WERI-Rb-1 (cell line): Measurements from ENCODE around the gene CRABP1.

ENCODE experiments used
- DNase-seq: peaks from one replicate; pipeline ENCODE4 v3.0.0-alpha.2; 2020
- H3K27ac ChIP-seq: fragments of 250-450 bp; sonication (Bioruptor Pico); 2 replicates; pipeline ENCODE4 v1.5.1; 2020; ENCODE audit warnings: mild to moderate bottlenecking, moderate library complexity
- H3K27me3 ChIP-seq: fragments of 250-450 bp; sonication (Bioruptor Pico); 2 replicates; pipeline ENCODE4 v1.5.1; 2021; ENCODE audit warnings: mild to moderate bottlenecking, low read depth, moderate library complexity; ENCODE audit not compliant: insufficient read depth, severe bottlenecking
- H3K36me3 ChIP-seq: fragments of 250-450 bp; sonication (Bioruptor Pico); 2 replicates; pipeline ENCODE4 v1.5.1; 2020; ENCODE audit warnings: mild to moderate bottlenecking, moderate library complexity
- H3K4me3 ChIP-seq: 2 replicates; pipeline ENCODE4 v1.5.1; 2011; ENCODE audit warnings: low read depth, mild to moderate bottlenecking, control low read depth, low read length
- H3K9me3 ChIP-seq: fragments of 250-450 bp; sonication (Bioruptor Pico); 2 replicates; pipeline ENCODE4 v1.5.1; 2021; ENCODE audit warnings: mild to moderate bottlenecking, moderate library complexity; ENCODE audit not compliant: severe bottlenecking
- TF ChIP-seq, protein P1 (sequence below): IDR thresholded peaks from 2 replicates; pipeline ENCODE4 v1.5.1; 2011; ENCODE audit warnings: low read depth, mild to moderate bottlenecking, control low read depth, inconsistent platforms, low read length

Gene CRABP1

DNA sequence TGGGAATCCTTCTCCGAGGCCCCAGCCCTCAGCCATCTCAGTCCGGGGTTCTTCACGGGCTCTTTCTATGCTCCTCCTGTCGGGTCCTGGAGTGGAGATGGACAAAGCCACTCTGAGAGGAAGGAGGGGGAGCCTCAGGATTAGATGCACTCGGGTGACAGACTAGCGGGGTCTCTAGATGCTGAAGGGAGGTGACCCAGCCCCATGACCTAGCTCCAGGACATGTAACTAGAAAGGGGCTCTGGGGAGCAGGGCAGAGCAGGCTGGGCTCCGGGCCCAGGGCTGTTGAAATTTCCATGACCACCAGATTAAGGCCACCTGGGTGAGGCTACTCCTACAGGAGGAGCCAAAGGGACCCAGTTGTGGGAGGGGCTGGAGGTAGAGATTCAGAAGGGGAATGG lies 26.0 kb upstream of the CRABP1 start:
- H3K9me3 ChIP-seq = no peaks in the 10 kb centered on the region
- no peak overlapping the region for H3K27ac ChIP-seq
- no peaks in the 10 kb centered on the region for H3K27me3 ChIP-seq
- H3K4me3 ChIP-seq = no peak overlapping the region
- H3K36me3 ChIP-seq = no peaks in the 10 kb centered on the region
- DNase-seq = no peak
- TF ChIP-seq, protein P1, sequence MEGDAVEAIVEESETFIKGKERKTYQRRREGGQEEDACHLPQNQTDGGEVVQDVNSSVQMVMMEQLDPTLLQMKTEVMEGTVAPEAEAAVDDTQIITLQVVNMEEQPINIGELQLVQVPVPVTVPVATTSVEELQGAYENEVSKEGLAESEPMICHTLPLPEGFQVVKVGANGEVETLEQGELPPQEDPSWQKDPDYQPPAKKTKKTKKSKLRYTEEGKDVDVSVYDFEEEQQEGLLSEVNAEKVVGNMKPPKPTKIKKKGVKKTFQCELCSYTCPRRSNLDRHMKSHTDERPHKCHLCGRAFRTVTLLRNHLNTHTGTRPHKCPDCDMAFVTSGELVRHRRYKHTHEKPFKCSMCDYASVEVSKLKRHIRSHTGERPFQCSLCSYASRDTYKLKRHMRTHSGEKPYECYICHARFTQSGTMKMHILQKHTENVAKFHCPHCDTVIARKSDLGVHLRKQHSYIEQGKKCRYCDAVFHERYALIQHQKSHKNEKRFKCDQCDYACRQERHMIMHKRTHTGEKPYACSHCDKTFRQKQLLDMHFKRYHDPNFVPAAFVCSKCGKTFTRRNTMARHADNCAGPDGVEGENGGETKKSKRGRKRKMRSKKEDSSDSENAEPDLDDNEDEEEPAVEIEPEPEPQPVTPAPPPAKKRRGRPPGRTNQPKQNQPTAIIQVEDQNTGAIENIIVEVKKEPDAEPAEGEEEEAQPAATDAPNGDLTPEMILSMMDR = no peak

DNA sequence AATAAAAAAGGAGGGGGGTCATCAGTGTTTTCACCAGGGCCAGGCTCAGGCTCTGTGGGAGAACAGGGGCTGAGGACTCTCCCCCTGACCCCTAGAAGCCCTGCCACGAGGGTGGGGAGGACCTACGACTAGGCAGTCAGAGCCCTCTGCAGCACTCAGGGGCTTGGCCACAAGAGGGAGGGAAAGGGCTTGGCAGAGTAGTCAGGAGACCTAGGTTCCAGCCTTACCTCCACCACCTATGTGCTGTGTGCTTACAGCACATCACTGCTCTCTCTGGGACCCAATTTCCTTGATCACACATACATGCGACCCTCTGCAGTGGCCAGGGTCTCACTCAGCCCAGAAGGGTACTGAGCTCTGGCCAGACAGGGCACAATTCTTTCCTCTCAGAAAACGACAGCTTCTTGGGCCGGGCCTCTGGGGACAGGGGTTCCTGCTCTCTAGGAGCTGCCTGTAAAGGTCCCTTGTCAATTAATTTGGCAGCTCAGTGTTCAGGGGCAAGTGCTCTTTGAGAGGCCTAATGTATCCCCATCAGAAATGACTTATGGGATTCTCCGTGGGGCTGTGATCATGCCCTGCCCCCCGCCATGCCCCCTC lies 24.4 kb upstream of the CRABP1 start:
- Histone ChIP-seq H3K9me3 (no peaks in the 10 kb centered on the region), H3K27me3 (no peaks in the 10 kb centered on the region), H3K27ac (peak overlapping the region; percentile 63), H3K4me3 (no peak overlapping the region), H3K36me3 (no peaks in the 10 kb centered on the region)
- TF ChIP-seq, protein P1 = peak; percentile 96
- peak; percentile 84 for DNase-seq

DNA sequence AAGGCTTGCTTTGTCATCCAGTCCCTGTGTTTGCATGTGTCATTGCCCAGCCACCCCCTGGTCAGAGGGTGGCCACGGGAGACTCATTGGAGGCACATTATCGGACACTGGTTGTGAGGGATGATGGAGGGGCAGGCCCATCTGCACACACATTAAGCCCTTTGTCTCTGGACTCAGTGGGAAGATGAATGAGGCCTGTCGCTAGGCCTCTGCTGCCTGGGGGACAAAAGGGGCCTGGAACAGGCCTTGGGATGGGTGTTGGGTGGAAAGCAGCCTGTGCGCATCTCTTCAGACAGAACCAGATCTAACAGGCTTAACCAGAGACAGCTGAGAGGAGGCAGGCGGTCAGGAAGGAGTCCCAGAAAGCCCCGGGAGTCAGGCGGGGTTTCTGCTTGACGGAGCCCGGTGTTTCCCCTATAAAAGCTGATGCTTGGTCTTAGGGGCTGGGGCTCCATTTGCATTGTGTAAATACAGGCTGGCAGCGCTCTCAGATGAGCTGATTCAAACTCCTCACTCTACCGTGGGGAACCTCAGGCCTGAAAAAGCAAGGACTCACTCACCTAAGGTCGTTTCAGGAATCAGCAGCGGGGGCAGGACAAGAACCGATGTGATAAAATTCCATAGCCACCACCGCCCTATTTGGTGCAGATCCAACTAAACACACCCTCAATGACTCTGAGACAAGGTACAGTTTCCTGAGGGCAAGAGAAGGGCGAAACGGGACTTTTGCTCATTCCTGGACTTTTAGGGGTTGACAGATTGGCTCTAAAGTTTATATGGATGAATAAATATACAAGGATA lies 23.7 kb upstream of the CRABP1 start:
- Histone ChIP-seq H3K27me3 (no peaks in the 10 kb centered on the region), H3K9me3 (no peaks in the 10 kb centered on the region), H3K27ac (peak overlapping the region; percentile 63), H3K36me3 (no peaks in the 10 kb centered on the region), H3K4me3 (no peak overlapping the region)
- DNase-seq = peak; percentile 44
- TF ChIP-seq, protein P1 = no peak

DNA sequence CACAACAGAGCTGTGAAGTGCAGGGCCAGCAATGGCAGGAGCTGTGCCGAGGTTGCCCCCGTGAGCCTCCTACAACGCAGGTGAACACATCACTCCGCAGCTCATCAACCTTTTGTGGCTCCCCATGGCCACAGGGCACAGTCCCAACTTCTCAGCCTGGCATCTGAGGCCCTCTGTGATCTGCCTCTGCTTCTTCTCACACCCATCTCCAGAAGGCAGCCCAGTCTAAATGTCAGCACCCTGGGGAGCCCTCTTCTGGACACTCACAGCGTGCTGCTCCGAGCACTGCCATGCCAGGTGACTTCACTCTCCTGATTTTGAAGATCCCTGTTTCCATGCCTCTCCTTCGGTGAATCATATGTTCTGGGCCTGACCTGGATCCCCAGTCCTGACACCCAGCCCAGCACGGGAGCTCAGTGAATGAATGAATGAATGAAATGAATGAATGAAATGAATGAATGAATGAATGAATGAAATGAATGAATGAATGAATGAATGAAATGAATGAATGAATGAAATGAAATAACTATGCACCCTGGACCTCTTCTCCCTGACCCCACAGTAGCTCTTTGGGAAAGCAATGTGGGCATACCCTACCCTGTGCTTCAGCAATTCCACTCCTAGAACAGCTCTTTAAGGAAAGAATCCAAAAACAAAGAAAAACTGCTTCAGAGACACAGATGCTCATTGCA lies 22.9 kb upstream of the CRABP1 start:
- H3K27me3 ChIP-seq = no peaks in the 10 kb centered on the region
- H3K36me3 ChIP-seq = no peaks in the 10 kb centered on the region
- peak; percentile 51 for DNase-seq
- H3K27ac ChIP-seq = peak overlapping the region; percentile 63; the same call in 1 of the 2 replicates
- H3K4me3 ChIP-seq = no peak overlapping the region
- H3K9me3 ChIP-seq = no peaks in the 10 kb centered on the region
- TF ChIP-seq, protein P1 = peak; percentile 63

DNA sequence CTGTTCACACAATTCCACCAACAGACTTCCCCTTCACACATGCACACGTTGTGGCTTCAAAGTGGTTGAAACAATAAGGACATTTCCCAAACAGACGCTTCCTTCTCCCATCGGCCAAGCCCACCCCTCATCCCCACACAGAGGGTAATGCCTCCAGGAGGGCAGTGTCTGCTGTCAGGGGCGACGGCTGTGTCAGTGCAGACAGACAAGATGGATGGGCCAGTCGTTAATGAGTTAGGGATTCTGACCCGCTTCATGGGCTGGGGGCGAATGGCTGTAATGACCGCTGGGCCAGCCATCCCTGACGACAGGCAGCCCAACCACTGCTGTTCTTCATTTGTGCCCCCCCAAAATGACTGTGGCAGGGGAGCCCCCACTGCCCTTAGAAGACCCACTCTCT lies 20.6 kb upstream of the CRABP1 start:
- Histone ChIP-seq H3K36me3 (no peaks in the 10 kb centered on the region), H3K4me3 (no peak overlapping the region), H3K9me3 (no peaks in the 10 kb centered on the region), H3K27me3 (no peaks in the 10 kb centered on the region), H3K27ac (no peak overlapping the region)
- TF ChIP-seq, protein P1 = no peak
- no peak for DNase-seq
